ENCODE results near the gene ZNF277. TPM values are rescaled to one million over a fixed set of nuclear protein-coding genes. Genes with fewer than 3 reads are reported as not detected.

ZNF277 gene
- total RNA-seq, 1 experiment from 2014 or later, result 29.7 TPM

DNA sequence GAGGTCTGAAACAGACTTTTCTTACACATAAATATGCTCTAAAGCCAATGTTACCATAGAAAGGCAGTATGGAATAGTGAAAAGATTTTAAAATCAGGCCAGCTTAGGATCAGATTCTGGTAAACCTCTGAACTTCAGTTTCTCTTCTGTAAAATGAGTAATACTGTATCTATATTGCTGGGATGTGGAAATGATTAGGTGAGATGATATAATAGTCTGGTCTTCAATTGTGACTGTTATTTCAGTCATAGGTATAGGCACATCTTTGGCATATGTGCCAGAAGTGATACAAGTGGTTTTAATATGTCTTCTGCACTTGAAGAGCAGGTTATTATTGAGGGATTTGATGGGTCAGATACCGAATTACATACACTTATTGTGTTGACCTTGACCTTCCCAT is 7.2 kb downstream of the ZNF277 start:
- Histone ChIP-seq H3K27ac (no peak overlapping the region), H3K36me3 (0 out of 2 replicates have a peak, but pooled peaks cover 2% of the 10 kb centered on the region), H3K4me3 (no peak overlapping the region), H3K4me1 (no peaks in the 10 kb centered on the region), H3K9me3 (replicated peaks) (no peaks in the 10 kb centered on the region), H3K27me3 (no peaks in the 10 kb centered on the region)
- no peak for DNase-seq

DNA sequence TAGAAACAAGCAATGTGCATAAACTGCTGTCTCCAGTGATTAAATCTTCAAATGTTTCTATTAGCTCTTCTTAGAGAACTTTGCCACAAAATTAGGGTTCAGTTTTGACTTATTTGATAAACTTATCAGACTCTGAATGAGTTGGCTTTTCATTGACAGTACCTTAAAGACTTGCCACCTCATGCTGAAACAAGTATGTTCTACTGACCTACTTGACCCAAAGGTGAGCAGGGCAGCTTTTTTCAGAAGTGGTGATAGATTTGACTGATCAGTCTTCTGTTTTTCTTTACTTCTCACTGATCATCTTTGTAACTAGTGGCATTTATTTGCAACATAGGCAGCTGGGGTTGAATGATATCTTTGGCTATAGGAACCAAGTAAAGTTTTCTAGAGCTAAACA is 7.8 kb downstream of the ZNF277 start:
- Histone ChIP-seq H3K4me1 (no peaks in the 10 kb centered on the region), H3K27ac (no peak overlapping the region), H3K27me3 (no peaks in the 10 kb centered on the region), H3K9me3 (replicated peaks) (no peaks in the 10 kb centered on the region), H3K4me3 (no peak overlapping the region), H3K36me3 (0 out of 2 replicates have a peak, but pooled peaks cover 2% of the 10 kb centered on the region)
- no peak for DNase-seq

DNA sequence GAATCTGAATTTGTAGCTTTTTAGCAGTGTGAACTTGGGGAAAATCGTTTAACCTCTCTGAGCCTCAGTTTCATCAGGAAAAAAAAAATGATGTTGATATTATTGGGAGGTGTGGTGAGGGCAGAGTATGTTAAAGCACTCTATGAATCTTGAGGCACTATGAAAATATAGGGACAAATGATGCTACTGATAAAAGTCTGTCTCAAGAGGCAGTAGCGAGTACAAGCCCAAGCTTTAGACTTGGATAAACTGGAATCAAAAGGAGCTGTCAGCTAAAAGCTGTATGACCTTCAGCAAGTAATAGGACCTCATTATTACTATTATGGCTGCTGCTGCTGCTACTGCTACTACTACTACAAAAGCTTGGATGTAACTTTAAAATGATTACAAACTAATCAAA is 8.4 kb downstream of the ZNF277 start:
- H3K27ac ChIP-seq, result no peak overlapping the region
- no peaks in the 10 kb centered on the region for H3K9me3 ChIP-seq (replicated peaks)
- H3K4me3 ChIP-seq, result no peak overlapping the region
- DNase-seq, result no peak
- peaks cover 2% of the 10 kb centered on the region; the same call in 1 of the 2 replicates for H3K36me3 ChIP-seq
- no peaks in the 10 kb centered on the region for H3K27me3 ChIP-seq
- no peaks in the 10 kb centered on the region for H3K4me1 ChIP-seq

DNA sequence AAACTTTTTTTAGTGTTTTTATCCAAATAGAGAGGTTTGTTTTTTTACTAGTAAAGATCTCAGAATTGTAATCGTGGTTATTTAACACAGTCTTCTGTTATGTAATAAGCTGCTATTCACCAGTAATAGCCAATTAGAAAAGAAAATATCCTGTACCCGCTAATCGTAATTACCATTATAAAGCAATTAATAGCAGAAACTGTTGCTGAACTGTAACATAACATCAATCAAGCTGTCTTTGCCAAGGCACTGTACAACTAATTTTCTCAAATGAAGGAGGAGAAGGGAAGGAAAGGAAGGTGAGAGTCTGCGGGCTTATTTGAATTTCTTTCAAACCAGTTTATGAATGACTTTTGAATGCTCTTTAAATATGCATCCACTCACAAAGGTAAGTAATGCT is 9.3 kb downstream of the ZNF277 start:
- Histone ChIP-seq H3K4me3 (no peak overlapping the region), H3K36me3 (peaks cover 2% of the 10 kb centered on the region; the same call in 1 of the 2 replicates), H3K27ac (no peak overlapping the region), H3K4me1 (no peaks in the 10 kb centered on the region), H3K27me3 (no peaks in the 10 kb centered on the region), H3K9me3 (replicated peaks) (no peaks in the 10 kb centered on the region)
- no peak for DNase-seq

DNA sequence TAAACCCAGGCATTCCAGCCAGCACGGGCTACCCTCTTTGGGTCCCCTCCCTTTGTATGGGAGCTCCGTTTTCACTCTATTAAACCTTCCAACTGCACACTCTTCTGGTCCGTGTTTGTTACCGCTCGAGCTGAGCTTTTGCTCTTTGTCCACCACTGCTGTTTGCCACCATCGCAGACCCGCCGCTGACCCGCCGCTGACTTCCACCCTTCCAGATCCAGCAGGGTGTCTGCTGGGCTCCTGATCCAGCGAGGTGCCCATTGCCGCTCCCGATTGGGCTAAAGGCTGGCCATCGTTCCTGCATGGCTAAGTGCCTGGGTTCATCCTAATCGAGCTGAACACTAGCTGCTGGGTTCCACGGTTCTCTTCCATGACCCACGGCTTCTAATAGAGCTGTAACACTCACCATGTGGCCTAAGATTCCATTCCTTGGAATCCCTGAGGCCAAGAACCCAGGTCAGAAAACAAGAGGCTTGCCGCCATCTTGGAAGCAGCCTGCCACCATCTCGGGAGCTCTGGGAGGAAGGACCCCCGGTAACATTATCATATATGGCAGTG is 14.5 kb downstream of the ZNF277 start:
- H3K9me3 ChIP-seq (replicated peaks), result no peaks in the 10 kb centered on the region
- H3K36me3 ChIP-seq, result peaks cover 2% of the 10 kb centered on the region; the same call in 1 of the 2 replicates
- peaks cover 7% of the 10 kb centered on the region for H3K4me1 ChIP-seq
- no peaks in the 10 kb centered on the region for H3K27me3 ChIP-seq
- no peak for DNase-seq
- no peak overlapping the region for H3K27ac ChIP-seq
- no peak overlapping the region for H3K4me3 ChIP-seq

DNA sequence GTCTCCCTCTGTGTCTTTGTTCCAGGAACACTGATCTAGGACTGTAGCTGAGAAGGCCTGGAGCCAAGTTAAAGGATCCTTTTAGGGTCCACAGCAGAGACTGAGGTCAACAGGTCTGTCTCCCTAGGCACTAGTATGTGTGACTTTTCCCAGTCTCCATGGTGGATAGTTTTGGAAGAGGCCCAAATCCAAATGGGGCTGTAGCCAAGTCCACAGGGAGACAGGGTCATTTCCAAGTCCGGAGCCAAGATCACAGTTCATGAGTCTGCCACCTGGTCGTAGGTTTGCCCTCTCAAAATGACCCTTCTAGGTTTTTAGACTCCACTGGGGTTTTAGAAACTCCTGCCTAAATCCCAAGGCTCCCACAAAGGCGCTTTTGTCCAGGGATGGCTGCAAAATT is 16.8 kb downstream of the ZNF277 start:
- Histone ChIP-seq H3K27me3 (no peaks in the 10 kb centered on the region), H3K27ac (no peak overlapping the region), H3K4me1 (peaks cover 25% of the 10 kb centered on the region), H3K36me3 (no peaks in the 10 kb centered on the region; the same call in 1 of the 2 replicates), H3K9me3 (replicated peaks) (no peaks in the 10 kb centered on the region), H3K4me3 (no peak overlapping the region)
- DNase-seq, result no peak

DNA sequence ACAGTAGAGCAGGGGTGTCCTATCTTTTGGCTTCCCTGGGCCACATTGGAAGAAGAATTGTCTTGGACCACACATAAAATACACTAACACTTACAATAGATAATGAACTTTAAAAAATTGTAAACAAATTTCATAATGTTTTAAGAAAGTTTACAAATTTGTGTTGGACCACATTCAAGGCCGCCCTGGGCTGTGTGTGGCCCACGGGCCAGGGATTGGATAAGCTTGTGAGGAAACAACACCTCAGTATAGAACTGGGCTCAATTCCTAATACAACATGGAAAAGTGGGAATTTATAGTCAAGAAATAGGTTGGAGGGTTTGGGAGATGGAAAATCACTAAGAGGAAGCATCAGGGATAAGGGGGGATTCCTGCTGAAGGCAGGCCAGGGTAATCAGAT is 17.7 kb downstream of the ZNF277 start:
- Histone ChIP-seq H3K4me3 (no peak overlapping the region), H3K36me3 (no peaks in the 10 kb centered on the region; the same call in 1 of the 2 replicates), H3K27ac (no peak overlapping the region), H3K27me3 (no peaks in the 10 kb centered on the region), H3K4me1 (peaks cover 25% of the 10 kb centered on the region), H3K9me3 (replicated peaks) (no peaks in the 10 kb centered on the region)
- DNase-seq, result no peak

DNA sequence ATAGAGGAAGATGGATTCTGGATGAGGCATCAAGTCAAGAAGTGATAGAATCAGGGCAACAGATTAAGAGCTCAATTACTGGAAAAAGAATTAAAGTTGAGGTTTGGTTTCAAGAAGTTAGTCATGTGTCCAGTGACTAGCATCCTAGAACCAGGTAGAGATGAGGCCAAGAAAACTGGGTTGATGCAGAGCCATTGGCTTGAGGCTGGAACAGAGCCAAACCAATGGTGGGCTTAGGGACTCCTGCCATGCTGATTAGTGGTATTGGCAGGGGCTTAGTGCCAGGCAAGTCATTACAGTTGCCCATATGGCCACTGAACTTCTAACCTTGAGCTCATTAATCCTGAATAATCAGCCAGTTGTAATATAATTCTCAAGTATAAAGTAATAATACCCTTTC is 18.5 kb downstream of the ZNF277 start:
- no peaks in the 10 kb centered on the region for H3K9me3 ChIP-seq (replicated peaks)

DNA sequence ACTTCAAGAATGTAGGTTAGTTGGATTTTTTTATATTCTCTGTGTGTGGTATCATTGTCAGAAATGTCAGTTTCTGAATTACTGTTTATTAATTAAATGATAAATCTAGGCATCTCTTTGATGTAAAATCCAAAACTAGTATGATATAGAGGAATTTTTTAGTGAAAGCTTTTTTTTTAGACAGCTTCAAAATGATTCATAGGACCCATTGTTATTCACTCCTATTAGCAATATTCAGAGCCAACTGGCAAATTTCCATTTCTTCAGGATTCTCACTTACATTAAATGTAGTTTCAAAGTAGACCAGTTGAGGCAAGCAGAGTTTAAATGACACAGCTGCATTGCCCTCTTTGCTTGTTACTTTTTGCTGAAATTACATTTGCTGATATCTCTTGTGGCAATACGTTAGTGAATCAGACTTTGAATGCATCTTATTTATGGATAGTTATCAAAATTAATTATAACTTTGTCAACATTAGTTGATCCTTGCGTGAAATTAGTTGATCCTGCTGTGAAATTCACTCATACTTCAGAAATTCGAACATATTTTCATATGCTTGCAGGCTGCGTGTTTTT is 20.3 kb downstream of the ZNF277 start:
- H3K27me3 ChIP-seq, result no peaks in the 10 kb centered on the region
- peak overlapping the region; percentile 12 for H3K4me3 ChIP-seq
- no peaks in the 10 kb centered on the region for H3K9me3 ChIP-seq (replicated peaks)
- H3K36me3 ChIP-seq, result no peaks in the 10 kb centered on the region
- H3K4me1 ChIP-seq, result peaks cover 25% of the 10 kb centered on the region
- peak; percentile 17 to 62 for DNase-seq
- H3K27ac ChIP-seq, result peak overlapping the region; percentile 86

More for the DNA sequence above, 18.5 kb downstream of the ZNF277 start:
- Histone ChIP-seq H3K27me3 (no peaks in the 10 kb centered on the region), H3K36me3 (no peaks in the 10 kb centered on the region; the same call in 1 of the 2 replicates), H3K4me1 (peaks cover 25% of the 10 kb centered on the region), H3K4me3 (no peak overlapping the region), H3K27ac (no peak overlapping the region)
- peak; percentile 15 to 39 for DNase-seq

DNA sequence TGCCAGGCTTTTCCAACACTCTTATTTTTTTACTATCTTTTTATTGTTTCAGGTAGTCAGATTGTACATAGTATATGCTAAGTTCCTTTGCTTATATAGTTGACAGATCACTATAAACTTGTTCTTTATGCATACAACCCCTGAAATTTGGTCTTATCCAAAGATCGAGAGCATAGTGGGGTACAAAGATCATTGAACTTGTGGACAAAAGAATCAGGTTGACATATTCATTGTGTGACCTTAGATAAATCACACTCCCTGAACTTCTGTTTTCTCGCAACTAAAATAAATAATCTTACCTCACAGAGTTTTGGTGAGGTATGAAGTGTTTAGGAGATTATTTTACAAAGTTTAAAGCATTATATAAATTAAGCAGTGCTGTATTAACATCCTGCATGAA is 22.1 kb downstream of the ZNF277 start:
- Histone ChIP-seq H3K36me3 (no peaks in the 10 kb centered on the region), H3K27ac (no peak overlapping the region), H3K4me1 (peaks cover 25% of the 10 kb centered on the region), H3K4me3 (no peak overlapping the region), H3K27me3 (no peaks in the 10 kb centered on the region), H3K9me3 (replicated peaks) (no peaks in the 10 kb centered on the region)
- no peak for DNase-seq

DNA sequence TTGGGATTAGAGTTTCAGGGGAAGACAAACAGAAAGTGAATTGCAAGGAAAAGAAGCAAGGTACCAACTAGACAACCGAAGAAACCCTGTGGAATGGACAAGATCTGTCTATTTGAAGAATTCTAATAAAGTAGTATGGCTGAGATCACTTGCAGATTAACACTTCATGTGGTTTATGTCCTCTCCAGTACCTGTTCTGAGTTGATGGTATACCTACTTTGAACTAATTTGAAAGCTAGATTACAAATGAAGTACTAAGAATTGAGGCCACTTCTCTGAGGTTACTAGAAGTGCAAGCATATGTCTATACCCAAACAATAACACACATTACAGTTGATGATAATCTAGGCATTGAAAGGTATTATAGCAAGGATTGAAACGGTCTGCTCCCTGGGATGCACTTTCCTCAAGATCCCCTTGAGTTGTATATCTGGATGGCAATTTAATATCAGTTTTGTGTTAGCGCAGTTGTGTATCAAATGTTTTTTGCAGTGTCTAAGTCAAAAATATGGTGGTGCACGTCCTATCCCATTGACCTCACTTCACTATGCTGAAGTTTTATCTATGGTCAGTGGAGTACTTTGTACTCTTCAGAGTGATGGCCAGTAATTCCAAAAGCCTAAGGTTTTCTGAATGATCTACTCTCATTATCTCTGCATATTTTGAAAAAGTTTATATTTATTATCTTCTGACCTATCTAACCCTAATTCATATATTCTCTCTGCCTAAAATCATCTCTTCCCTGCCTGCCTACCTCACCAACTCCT is 25.9 kb downstream of the ZNF277 start:
- H3K27me3 ChIP-seq, result no peaks in the 10 kb centered on the region

DNA sequence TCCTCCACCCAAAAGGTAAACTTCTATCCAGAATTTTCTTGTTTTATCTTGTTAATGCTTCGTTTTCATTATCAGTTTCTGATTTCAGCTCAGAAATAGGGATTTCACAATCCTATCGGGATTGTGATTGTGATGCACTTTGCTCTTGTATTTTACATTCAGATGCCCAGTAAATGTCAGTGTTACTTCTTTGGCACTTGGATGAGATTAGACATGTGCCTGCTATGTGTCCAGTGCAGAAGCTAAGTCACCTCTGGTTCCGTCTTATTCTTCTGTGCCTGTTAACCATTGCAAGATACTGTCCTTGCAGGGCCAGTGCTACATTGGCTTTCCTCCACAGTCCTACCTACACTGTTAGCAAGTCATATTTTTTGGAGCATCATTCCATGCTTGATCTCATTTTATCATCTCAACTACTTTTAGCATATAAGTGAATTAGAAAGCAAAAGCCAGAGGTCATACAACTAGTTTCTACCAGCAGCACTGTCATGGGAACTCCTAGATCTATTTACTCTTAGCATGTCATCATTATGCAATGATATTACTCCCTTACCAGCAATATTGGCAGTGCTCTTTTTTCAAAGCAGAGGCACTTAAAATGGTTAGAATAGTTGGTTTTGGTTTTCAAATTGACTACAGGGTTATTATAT is 26.7 kb downstream of the ZNF277 start:
- H3K4me1 ChIP-seq, result no peaks in the 10 kb centered on the region
- H3K9me3 ChIP-seq (replicated peaks), result no peaks in the 10 kb centered on the region
- no peak overlapping the region for H3K4me3 ChIP-seq
- no peak for DNase-seq
- H3K36me3 ChIP-seq, result peaks cover 2% of the 10 kb centered on the region; the same call in 1 of the 2 replicates
- H3K27me3 ChIP-seq, result no peaks in the 10 kb centered on the region
- no peak overlapping the region for H3K27ac ChIP-seq

More for the DNA sequence above, 25.9 kb downstream of the ZNF277 start:
- H3K27ac ChIP-seq, result no peak overlapping the region
- peaks cover 3% of the 10 kb centered on the region for H3K4me1 ChIP-seq
- peaks cover 2% of the 10 kb centered on the region; the same call in 1 of the 2 replicates for H3K36me3 ChIP-seq
- DNase-seq, result no peak
- H3K9me3 ChIP-seq (replicated peaks), result no peaks in the 10 kb centered on the region
- no peak overlapping the region for H3K4me3 ChIP-seq

DNA sequence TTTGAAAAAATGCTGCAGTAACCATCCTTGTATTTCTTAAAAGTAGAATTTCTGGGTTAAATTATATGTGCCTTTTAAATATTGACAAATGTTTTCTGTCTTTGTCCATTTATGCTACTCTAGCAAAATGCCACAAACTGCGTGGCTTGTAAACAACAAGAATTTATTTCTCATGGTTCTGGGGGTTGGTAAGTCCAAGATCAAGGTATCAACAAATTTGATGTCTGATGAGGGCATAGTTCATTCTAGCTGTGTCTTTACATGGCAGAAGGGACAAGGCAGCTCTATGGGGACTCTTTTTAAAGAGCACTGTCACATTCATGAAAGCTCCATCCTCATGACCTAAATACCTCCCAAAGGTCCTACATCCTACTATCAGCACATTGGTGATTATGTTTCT is 27.7 kb downstream of the ZNF277 start:
- no peaks in the 10 kb centered on the region for H3K4me1 ChIP-seq
- H3K27me3 ChIP-seq, result no peaks in the 10 kb centered on the region
- no peak overlapping the region for H3K4me3 ChIP-seq
- DNase-seq, result no peak
- no peaks in the 10 kb centered on the region for H3K9me3 ChIP-seq (replicated peaks)
- H3K36me3 ChIP-seq, result peaks cover 2% of the 10 kb centered on the region; the same call in 1 of the 2 replicates
- H3K27ac ChIP-seq, result no peak overlapping the region

DNA sequence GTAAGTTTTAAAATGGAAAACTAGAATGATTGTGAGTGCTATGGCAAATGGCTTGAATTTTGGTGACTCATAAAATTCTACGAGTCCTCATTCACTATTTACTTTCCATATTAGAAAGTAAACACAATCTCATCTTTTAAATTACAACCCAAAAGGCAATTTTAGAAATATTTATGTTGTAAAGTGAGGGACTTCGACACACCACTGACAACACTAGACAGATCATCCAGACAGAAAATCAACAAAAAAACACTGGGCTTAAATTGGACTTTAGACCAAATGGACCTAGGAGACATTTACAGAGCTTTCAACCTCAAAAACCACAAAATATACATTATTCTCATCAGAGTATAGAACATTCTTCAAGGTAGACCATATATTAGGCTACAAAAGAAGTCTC is 30.1 kb downstream of the ZNF277 start:
- no peak for DNase-seq
- peaks cover 2% of the 10 kb centered on the region; the same call in 1 of the 2 replicates for H3K36me3 ChIP-seq

DNA sequence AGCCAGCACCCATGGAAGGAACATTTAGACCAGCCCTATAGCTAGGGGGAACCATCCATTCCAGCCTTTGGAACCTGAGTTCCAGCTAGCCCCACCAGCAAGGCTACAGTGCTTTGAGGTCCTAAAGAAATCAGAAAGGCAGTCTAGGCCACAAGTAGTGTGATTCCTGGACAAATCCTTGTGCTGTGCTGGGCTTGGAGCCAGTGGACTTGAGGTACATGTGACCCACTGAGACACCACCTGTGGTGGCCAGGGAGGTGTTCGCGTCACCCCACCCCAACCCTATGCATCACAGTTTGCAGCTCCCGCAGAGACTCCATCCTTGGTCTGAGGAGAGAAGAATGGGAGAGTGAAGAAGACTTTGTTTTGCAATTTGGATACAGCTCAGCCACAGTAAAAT is 31.8 kb downstream of the ZNF277 start:
- no peaks in the 10 kb centered on the region for H3K4me1 ChIP-seq
- no peaks in the 10 kb centered on the region for H3K9me3 ChIP-seq (replicated peaks)
- no peak overlapping the region for H3K4me3 ChIP-seq
- no peak for DNase-seq
- H3K36me3 ChIP-seq, result peaks cover 2% of the 10 kb centered on the region; the same call in 1 of the 2 replicates
- no peak overlapping the region for H3K27ac ChIP-seq
- H3K27me3 ChIP-seq, result no peaks in the 10 kb centered on the region

More for the DNA sequence above, 30.1 kb downstream of the ZNF277 start:
- no peak overlapping the region for H3K27ac ChIP-seq
- no peak overlapping the region for H3K4me3 ChIP-seq
- no peaks in the 10 kb centered on the region for H3K9me3 ChIP-seq (replicated peaks)
- H3K4me1 ChIP-seq, result no peaks in the 10 kb centered on the region
- H3K27me3 ChIP-seq, result no peaks in the 10 kb centered on the region

All from SJCRH30 (cell line).